Astrocyte of the cerebellum (primary cell): ENCODE measurements around the gene RNF217.

ENCODE experiments used
- DNase-seq: peaks from one replicate; pipeline ENCODE4 v3.0.0-alpha.2; 2011; ENCODE audit warnings: low read depth
- H3K4me3 ChIP-seq: 2 replicates; pipeline ENCODE4 v1.5.1; 2011; ENCODE audit warnings: mild to moderate bottlenecking, low read depth, low read length, moderate library complexity
- in situ Hi-C: cut with HindIII; loops from 2 replicates; pipeline ENCODE4 v1.10.0; 2017; ENCODE audit warnings: low sequenced_read_pairs
- TF ChIP-seq, protein P1 (sequence below): IDR thresholded peaks from 2 replicates; pipeline ENCODE4 v1.5.1; 2012; ENCODE audit warnings: low read length, low read depth, moderate library complexity, mild to moderate bottlenecking; ENCODE audit errors: missing control alignments

RNF217 gene

DNA sequence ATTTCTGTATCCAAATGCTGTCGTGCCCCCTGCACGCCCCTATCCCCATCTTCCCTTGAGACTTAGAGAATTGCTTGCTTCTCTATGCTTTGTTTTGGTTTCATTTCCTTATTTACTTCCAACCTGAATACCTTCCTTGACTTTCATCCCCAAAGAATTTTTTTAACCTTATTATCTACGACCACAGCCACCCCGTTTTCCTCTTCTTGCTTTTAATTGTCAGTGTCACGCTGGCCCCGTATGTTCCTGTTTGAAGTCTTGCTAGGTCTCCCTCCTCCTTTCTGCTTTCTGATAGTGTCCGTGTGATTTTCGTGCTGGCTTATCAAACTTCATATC lies 40.1 kb downstream of the RNF217 start:
- H3K4me3 ChIP-seq, result no peak overlapping the region
- TF ChIP-seq, protein P1, sequence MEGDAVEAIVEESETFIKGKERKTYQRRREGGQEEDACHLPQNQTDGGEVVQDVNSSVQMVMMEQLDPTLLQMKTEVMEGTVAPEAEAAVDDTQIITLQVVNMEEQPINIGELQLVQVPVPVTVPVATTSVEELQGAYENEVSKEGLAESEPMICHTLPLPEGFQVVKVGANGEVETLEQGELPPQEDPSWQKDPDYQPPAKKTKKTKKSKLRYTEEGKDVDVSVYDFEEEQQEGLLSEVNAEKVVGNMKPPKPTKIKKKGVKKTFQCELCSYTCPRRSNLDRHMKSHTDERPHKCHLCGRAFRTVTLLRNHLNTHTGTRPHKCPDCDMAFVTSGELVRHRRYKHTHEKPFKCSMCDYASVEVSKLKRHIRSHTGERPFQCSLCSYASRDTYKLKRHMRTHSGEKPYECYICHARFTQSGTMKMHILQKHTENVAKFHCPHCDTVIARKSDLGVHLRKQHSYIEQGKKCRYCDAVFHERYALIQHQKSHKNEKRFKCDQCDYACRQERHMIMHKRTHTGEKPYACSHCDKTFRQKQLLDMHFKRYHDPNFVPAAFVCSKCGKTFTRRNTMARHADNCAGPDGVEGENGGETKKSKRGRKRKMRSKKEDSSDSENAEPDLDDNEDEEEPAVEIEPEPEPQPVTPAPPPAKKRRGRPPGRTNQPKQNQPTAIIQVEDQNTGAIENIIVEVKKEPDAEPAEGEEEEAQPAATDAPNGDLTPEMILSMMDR, result no peak
- in situ Hi-C loops, result no loop called here
- DNase-seq, result no peak

- TF ChIP-seq, protein P1, result no peak
- in situ Hi-C loops, result no loop called here
- DNase-seq, result no peak
- H3K4me3 ChIP-seq, result no peak overlapping the region
Observed at GRCh38 chr6:125003070-125003469, 40.8 kb downstream of the RNF217 start.

DNA sequence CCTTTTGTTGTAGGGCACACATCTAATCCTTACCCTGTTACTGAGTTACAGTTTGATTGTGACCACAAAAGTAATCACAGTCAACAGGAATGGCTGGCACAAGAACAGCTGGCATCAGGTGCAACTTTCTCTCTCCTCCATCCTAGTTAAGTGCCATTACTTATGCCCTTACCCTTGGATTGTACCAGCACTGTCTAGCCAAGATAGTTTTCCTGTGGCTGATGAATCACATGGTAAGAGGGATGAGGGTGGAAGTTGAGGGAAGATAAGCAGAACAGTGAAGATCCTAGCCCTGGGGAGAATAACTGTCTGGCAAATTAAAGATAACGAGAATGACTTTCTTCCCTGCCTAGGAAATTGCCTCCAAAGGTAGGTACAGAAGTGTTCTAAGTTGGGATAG lies 42.0 kb downstream of the RNF217 start:
- in situ Hi-C loops, result no loop called here
- TF ChIP-seq, protein P1, result no peak
- DNase-seq, result no peak
- no peak overlapping the region for H3K4me3 ChIP-seq

DNA sequence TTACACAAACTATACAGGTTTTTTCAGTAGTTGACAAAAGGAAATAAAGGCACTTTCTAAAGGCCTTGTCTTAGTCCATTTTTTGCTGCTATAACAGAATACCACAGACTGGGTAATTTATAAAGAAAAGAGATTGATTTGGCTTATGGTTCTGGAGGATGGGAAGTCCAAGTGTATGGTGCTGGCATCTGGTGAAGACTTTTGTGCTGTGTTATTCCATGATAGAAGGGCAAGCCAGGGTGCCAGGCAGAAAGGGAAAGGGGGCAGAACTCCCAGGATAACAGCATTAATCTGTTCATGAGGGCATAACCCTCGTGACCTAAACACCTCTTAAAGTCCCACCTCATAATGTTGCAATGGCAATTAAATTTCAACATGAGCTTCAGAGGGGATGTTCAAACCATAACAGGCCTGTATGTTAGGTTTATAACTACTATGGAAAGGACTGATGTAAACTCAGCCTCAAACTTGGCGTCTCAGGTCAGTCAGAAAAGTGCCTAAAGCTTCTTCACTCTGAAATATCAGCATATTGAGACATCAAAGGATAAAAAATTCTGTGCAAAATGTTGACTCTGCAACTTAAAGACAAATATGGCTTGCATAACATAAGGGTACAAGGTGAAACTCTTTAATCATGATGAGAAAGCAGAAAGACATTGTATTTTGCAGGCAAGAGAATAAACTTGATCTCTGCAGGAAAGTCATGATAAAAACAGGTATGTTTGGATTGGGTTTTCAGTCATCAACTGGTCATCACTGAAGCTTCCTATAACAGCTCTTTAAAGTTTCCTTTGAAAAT lies 42.8 kb downstream of the RNF217 start:
- H3K4me3 ChIP-seq, result no peak overlapping the region
- in situ Hi-C loops, result no loop called here
- no peak for DNase-seq
- TF ChIP-seq, protein P1, result no peak

DNA sequence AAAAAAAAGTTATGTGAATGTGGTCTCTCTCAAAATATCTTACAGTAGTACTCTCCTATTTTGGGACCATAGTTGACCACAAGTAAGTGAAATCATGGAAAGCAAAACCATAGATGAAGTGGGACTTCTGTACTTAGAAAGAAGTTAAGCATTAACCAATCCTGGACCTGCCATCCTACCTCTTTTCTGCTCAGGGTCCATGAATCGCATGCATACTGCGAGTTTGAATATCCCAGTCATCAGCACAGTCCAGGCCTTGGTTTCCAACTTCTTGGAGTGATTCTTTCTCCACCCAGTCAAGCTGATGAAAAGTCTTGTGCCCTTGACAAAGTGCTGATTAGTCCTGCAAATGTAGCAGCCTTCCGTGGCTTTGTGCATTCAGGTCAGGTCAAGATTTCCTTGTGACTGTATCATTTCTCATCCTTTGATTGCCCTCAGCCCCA lies 46.0 kb downstream of the RNF217 start:
- TF ChIP-seq, protein P1, result no peak

GRCh38 chr6:125008957-125009356 lies 46.7 kb downstream of the RNF217 start:
- in situ Hi-C loops, result no loop called here
- no peak overlapping the region for H3K4me3 ChIP-seq
- DNase-seq, result no peak
- TF ChIP-seq, protein P1, result no peak

More for the DNA sequence above, 46.0 kb downstream of the RNF217 start:
- H3K4me3 ChIP-seq, result no peak overlapping the region
- in situ Hi-C loops, result no loop called here
- no peak for DNase-seq
